Measurements from ENCODE around the gene FUZ.

The FUZ gene

DNA sequence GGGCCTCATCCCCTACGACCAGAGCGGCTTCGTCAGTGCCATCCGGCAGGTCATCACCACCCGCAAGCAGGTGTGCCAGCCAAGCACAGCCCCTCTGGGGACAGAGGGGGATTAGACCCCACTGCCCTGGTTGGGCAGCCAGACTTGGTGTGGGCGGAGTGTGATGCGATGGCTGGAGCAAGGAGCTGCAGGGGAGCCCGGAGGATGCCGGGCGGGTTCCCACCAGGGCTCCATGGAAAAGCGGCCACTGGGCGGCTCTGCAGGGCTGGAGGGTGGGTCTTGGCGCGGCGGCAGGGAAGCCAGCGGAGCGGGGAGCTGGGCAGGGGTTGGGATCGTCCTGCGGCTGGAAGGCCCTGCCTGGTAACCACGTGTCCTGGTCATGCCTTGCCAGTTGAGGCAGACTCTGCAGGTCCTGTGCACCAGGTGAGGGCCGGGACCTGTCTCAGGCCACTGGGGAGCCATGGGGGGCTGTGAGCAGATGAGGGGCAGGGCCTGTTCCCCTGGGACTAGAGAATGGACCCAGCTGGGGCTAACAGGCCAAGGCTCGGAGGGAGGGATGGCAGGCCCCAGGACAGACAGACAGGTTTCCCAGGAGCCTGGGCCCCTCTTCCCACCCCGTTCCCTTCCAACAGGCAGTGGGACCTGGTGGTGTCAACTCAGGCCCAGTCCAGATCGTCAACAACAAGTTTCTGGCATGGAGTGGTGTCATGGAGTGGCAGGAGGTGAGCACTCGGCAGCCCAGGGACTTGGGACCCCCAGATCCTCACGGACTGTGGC is 44.2 kb upstream of the FUZ start:
- H4K20me1 ChIP-seq (ENCODE audit: insufficient read depth, low read length, poor library complexity, severe bottlenecking) = peaks cover 53% of the 10 kb centered on the region

DNA sequence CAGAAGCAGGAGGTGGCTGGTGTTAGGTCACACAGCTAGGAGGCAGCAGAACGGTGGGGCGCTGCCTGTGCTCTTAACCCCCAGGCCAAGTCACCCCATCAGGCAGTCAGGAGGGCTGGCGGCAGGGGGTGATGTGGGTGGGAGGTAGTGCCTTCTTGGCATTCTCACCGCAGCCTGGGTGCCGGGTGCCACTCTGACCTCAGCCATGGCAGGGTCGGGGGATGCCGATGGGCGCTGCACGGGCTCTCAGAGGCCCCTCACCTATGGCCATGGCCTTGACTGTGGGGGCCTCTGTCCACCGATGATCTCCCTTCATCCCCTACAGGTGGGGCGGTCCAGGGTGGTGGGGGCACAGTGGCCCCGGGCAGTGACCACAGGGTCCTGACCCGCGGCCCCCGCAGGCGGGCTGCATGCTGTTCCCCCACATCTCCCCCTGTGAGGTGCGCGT is 43.5 kb upstream of the FUZ start:
- Histone ChIP-seq H3K27me3 (ENCODE audit: insufficient read depth, low read length, poor library complexity, severe bottlenecking) (no peaks in the 10 kb centered on the region), H3K79me2 (ENCODE audit: insufficient read depth, low read length) (peaks cover 37% of the 10 kb centered on the region), H3K9me3 (ENCODE audit: insufficient read depth, low read depth, low read length) (no peaks in the 10 kb centered on the region), H3F3A (ENCODE audit: low read depth) (no peaks in the 10 kb centered on the region), H3K9ac (ENCODE audit: low read depth, low read length, poor library complexity, severe bottlenecking) (no peak overlapping the region), H3K4me1 (ENCODE audit: insufficient read depth, low read length, poor library complexity, severe bottlenecking) (peaks cover 14% of the 10 kb centered on the region), H2AFZ (ENCODE audit: low read length) (no peak overlapping the region), H3K36me3 (ENCODE audit: insufficient read depth, low read length) (peaks cover 53% of the 10 kb centered on the region; the same call in 1 of the 2 replicates), H4K20me1 (ENCODE audit: insufficient read depth, low read length, poor library complexity, severe bottlenecking) (peaks cover 56% of the 10 kb centered on the region), H3K4me2 (ENCODE audit: low read depth, low read length, poor library complexity, severe bottlenecking) (no peak overlapping the region), H3K4me3 (ENCODE audit: low read length, poor library complexity, severe bottlenecking) (no peak overlapping the region), H3K9me2 (replicated peaks; ENCODE audit: low read depth, low read length) (no peaks in the 10 kb centered on the region)
- no peak for TF ChIP-seq EZH2phosphoT487 (IDR thresholded peaks at IDR 0.05; ENCODE audit: borderline replicate concordance)
- TF ChIP-seq, protein P1, sequence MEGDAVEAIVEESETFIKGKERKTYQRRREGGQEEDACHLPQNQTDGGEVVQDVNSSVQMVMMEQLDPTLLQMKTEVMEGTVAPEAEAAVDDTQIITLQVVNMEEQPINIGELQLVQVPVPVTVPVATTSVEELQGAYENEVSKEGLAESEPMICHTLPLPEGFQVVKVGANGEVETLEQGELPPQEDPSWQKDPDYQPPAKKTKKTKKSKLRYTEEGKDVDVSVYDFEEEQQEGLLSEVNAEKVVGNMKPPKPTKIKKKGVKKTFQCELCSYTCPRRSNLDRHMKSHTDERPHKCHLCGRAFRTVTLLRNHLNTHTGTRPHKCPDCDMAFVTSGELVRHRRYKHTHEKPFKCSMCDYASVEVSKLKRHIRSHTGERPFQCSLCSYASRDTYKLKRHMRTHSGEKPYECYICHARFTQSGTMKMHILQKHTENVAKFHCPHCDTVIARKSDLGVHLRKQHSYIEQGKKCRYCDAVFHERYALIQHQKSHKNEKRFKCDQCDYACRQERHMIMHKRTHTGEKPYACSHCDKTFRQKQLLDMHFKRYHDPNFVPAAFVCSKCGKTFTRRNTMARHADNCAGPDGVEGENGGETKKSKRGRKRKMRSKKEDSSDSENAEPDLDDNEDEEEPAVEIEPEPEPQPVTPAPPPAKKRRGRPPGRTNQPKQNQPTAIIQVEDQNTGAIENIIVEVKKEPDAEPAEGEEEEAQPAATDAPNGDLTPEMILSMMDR (conservative IDR thresholded peaks at IDR 0.05; ENCODE audit: low read length) = no peak

More for the DNA sequence above, 44.2 kb upstream of the FUZ start:
- H3K27me3 ChIP-seq (ENCODE audit: insufficient read depth, low read length, poor library complexity, severe bottlenecking) = no peaks in the 10 kb centered on the region
- H3K36me3 ChIP-seq (ENCODE audit: insufficient read depth, low read length) = peaks cover 55% of the 10 kb centered on the region; the same call in 1 of the 2 replicates
- no peaks in the 10 kb centered on the region for H3F3A ChIP-seq (ENCODE audit: low read depth)
- H3K4me2 ChIP-seq (ENCODE audit: low read depth, low read length, poor library complexity, severe bottlenecking) = no peak overlapping the region
- H3K9ac ChIP-seq (ENCODE audit: low read depth, low read length, poor library complexity, severe bottlenecking) = no peak overlapping the region
- peaks cover 8% of the 10 kb centered on the region for H3K4me1 ChIP-seq (ENCODE audit: insufficient read depth, low read length, poor library complexity, severe bottlenecking)
- no peak overlapping the region for H3K4me3 ChIP-seq (ENCODE audit: low read length, poor library complexity, severe bottlenecking)
- peaks cover 30% of the 10 kb centered on the region for H3K79me2 ChIP-seq (ENCODE audit: insufficient read depth, low read length)
- no peak for TF ChIP-seq EZH2phosphoT487 (IDR thresholded peaks at IDR 0.05; ENCODE audit: borderline replicate concordance)
- TF ChIP-seq, protein P1 (conservative IDR thresholded peaks at IDR 0.05; ENCODE audit: low read length) = no peak
- no peaks in the 10 kb centered on the region for H3K9me3 ChIP-seq (ENCODE audit: insufficient read depth, low read depth, low read length)
- no peaks in the 10 kb centered on the region for H3K9me2 ChIP-seq (replicated peaks; ENCODE audit: low read depth, low read length)
- H2AFZ ChIP-seq (ENCODE audit: low read length) = no peak overlapping the region

DNA sequence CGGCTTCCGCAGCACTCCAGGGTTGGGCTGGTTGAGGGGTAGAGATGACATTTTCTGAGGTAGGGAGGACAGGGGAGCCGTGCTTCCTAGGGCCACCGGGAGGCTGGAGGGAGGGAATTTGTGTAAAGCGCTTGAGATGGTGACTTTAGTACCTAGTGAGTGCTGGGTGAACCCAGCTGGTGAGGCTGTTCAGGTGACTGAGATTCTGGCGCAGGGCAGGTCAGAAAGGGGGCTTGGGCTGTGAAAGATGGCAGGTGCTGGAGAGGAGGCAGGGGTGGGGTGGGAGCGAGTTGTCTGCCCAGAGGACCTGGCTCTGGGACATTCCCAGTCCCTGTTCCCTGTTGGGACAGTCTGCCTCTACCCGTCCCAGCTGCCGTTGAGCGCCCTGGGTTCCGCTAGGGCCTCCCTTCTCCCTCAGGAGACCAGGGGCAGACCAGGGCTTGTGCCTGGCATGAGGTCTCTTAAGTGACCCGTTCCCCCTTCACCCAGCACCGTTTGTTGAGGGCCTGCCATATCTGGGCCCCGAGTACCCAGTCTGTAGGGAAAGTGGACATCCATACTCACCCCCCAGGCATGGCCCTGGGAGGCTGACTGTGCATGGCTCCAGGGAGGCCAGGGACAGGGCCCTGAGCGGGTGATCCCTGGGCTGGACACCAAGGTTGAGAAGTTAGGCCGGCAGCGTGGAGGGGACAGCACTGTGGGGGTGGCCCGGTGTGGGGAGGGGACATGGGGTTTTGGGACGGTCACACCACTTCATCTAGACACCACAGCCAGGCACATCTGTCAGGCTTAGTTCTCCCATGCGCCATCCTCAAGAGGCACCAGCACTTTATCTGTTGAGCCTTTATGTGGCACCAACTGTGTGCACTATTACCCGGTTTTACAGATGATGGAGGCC is 42.8 kb upstream of the FUZ start:
- H3K4me1 ChIP-seq (ENCODE audit: insufficient read depth, low read length, poor library complexity, severe bottlenecking) = peaks cover 14% of the 10 kb centered on the region
- H3K27me3 ChIP-seq (ENCODE audit: insufficient read depth, low read length, poor library complexity, severe bottlenecking) = no peaks in the 10 kb centered on the region
- peaks cover 47% of the 10 kb centered on the region; the same call in 1 of the 2 replicates for H3K36me3 ChIP-seq (ENCODE audit: insufficient read depth, low read length)
- peaks cover 37% of the 10 kb centered on the region for H3K79me2 ChIP-seq (ENCODE audit: insufficient read depth, low read length)
- H3K4me3 ChIP-seq (ENCODE audit: low read length, poor library complexity, severe bottlenecking) = no peak overlapping the region
- no peaks in the 10 kb centered on the region for H3F3A ChIP-seq (ENCODE audit: low read depth)
- peaks cover 50% of the 10 kb centered on the region for H4K20me1 ChIP-seq (ENCODE audit: insufficient read depth, low read length, poor library complexity, severe bottlenecking)
- no peaks in the 10 kb centered on the region for H3K9me2 ChIP-seq (replicated peaks; ENCODE audit: low read depth, low read length)
- H3K9me3 ChIP-seq (ENCODE audit: insufficient read depth, low read depth, low read length) = no peaks in the 10 kb centered on the region
- TF ChIP-seq EZH2phosphoT487 (IDR thresholded peaks at IDR 0.05; ENCODE audit: borderline replicate concordance) = no peak
- TF ChIP-seq, protein P1 (conservative IDR thresholded peaks at IDR 0.05; ENCODE audit: low read length) = no peak
- no peak overlapping the region for H3K4me2 ChIP-seq (ENCODE audit: low read depth, low read length, poor library complexity, severe bottlenecking)
- H2AFZ ChIP-seq (ENCODE audit: low read length) = no peak overlapping the region
- no peak overlapping the region for H3K9ac ChIP-seq (ENCODE audit: low read depth, low read length, poor library complexity, severe bottlenecking)

Measured in Loucy (cell line).